Measurements from ENCODE around the gene GALNT9.

The GALNT9 gene

DNA sequence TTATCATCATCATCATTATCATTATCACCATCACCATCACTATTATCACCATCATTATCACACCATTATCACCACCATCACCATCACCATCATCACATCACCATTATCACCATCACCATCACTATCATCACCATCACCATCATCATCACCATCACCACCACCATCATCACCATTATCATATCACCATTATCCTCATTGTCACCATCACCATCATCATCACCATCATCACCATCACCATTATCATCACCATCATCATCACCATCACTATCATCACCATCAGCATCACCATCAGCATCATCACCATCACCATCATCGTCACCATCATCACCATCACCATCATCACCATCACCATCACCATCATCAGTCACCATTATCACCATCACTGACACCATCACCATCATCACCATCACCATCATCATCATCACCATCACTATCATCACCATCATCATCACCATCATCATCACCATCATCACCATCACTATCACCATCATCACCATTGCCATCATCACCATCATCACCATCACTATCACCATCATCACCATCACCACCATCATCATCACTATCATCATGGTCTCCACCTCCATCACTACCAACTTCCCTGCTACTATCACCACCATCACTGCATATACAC, 20.2 kb upstream of the GALNT9 start:
- H2AFZ ChIP-seq (ENCODE audit: low read length), result no peak overlapping the region
- no peak overlapping the region for H3K23ac ChIP-seq (ENCODE audit: low read depth, low read length, poor library complexity)
- no peaks in the 10 kb centered on the region for H3K79me1 ChIP-seq (ENCODE audit: low read depth, low read length)
- no peak overlapping the region for H3K4me2 ChIP-seq (ENCODE audit: insufficient read depth, low read length, poor library complexity, severe bottlenecking)
- H2BK5ac ChIP-seq (ENCODE audit: low read length), result no peak overlapping the region
- no peak overlapping the region for H2AK5ac ChIP-seq (ENCODE audit: low read depth, low read length)
- no peak overlapping the region for H3K14ac ChIP-seq (ENCODE audit: low read length)
- H3K4ac ChIP-seq (ENCODE audit: low read length), result no peak overlapping the region
- no peak overlapping the region for H3K27ac ChIP-seq (replicated peaks; ENCODE audit: low read length)
- no peak overlapping the region for H3K9ac ChIP-seq (ENCODE audit: low read depth, low read length, poor library complexity)
- peaks cover 0 to 17% (median 0%) of the 10 kb centered on the region in 3 experiments for H3K27me3 ChIP-seq (ENCODE audit: control insufficient read depth in 3 of 3, insufficient read depth in 3 of 3, low read depth in 1 of 3, low read length in 3 of 3)
- no peaks in the 10 kb centered on the region for H3K36me3 ChIP-seq (replicated peaks in 1 of 2; ENCODE audit: control insufficient read depth in 2 of 2, insufficient read depth in 2 of 2, low read length in 2 of 2)
- no peak overlapping the region for H2BK12ac ChIP-seq (ENCODE audit: low read length)
- H3K9me3 ChIP-seq (replicated peaks in 1 of 2; ENCODE audit: control insufficient read depth in 2 of 2, insufficient read depth in 1 of 2, low read depth in 1 of 2, low read length in 2 of 2), result peaks cover 0 to 6% of the 10 kb centered on the region in 2 donors
- no peak for DNase-seq (ENCODE audit: low spot score)
- no peak overlapping the region for H3K18ac ChIP-seq (ENCODE audit: low read length)
- peaks cover 3 to 4% of the 10 kb centered on the region in 2 donors for H3K4me1 ChIP-seq (ENCODE audit: control insufficient read depth in 2 of 2, insufficient read depth in 1 of 2, low read depth in 1 of 2, low read length in 2 of 2)
- no CpG with 5 or more reads among the region's 1 CpG for WGBS, 2 donors (ENCODE audit: extremely low coverage in 2 of 2, insufficient read length in 2 of 2, insufficient replicate concordance in 1 of 2)
- no peak overlapping the region for H2BK120ac ChIP-seq (ENCODE audit: low read depth, low read length)
- H4K91ac ChIP-seq (ENCODE audit: low read depth, low read length, poor library complexity), result no peak overlapping the region
- no peak overlapping the region for H4K8ac ChIP-seq (ENCODE audit: low read depth, low read length)
- H2BK15ac ChIP-seq (ENCODE audit: low read length), result no peak overlapping the region
- H3K4me3 ChIP-seq (ENCODE audit: low read length in 2 of 2), result no peak overlapping the region

DNA sequence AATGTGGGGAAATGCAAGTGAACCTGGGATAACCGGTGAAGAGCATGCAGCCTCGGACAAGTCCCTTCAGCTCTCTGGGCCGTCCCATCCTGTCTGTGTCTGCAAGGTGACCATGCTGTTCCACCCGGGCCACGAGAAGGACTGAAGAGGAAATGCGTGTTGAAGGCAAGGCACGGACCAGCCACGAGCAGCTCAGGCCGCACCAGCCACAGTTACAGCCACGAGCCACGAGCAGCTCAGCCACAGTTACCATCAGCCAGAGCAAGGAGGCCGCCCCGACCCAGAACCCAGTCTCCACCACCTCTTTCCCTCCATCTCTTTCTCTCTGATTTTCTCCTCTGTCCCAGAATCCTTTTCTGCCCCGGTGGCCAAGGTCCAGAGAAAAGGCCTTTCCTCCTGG, 18.8 kb upstream of the GALNT9 start:
- no peak overlapping the region for H2BK120ac ChIP-seq (ENCODE audit: low read depth, low read length)
- DNase-seq (ENCODE audit: low spot score), result no peak
- no peak overlapping the region for H3K4ac ChIP-seq (ENCODE audit: low read length)
- H3K9me3 ChIP-seq (replicated peaks in 1 of 2; ENCODE audit: control insufficient read depth in 2 of 2, insufficient read depth in 1 of 2, low read depth in 1 of 2, low read length in 2 of 2), result peaks cover 0 to 4% of the 10 kb centered on the region in 2 donors
- H2AK5ac ChIP-seq (ENCODE audit: low read depth, low read length), result peak overlapping the region; percentile 26
- no peaks in the 10 kb centered on the region for H3K79me1 ChIP-seq (ENCODE audit: low read depth, low read length)
- H3K4me2 ChIP-seq (ENCODE audit: insufficient read depth, low read length, poor library complexity, severe bottlenecking), result no peak overlapping the region
- no peak overlapping the region for H2BK15ac ChIP-seq (ENCODE audit: low read length)
- H4K91ac ChIP-seq (ENCODE audit: low read depth, low read length, poor library complexity), result no peak overlapping the region
- H3K23ac ChIP-seq (ENCODE audit: low read depth, low read length, poor library complexity), result peak overlapping the region; percentile 48
- WGBS, 2 donors (ENCODE audit: extremely low coverage in 2 of 2, insufficient read length in 2 of 2, insufficient replicate concordance in 1 of 2), result no CpG with 5 or more reads among the region's 14 CpGs
- peak overlapping the region; percentile 12 for H3K14ac ChIP-seq (ENCODE audit: low read length)
- H2AFZ ChIP-seq (ENCODE audit: low read length), result no peak overlapping the region
- no peak overlapping the region for H4K8ac ChIP-seq (ENCODE audit: low read depth, low read length)
- no peak overlapping the region for H3K4me3 ChIP-seq (ENCODE audit: low read length in 2 of 2)
- peak overlapping the region; percentile 3 for H3K18ac ChIP-seq (ENCODE audit: low read length)
- H3K9ac ChIP-seq (ENCODE audit: low read depth, low read length, poor library complexity), result no peak overlapping the region
- peaks cover 0 to 9% (median 0%) of the 10 kb centered on the region in 3 experiments for H3K27me3 ChIP-seq (ENCODE audit: control insufficient read depth in 3 of 3, insufficient read depth in 3 of 3, low read depth in 1 of 3, low read length in 3 of 3)
- H3K4me1 ChIP-seq (ENCODE audit: control insufficient read depth in 2 of 2, insufficient read depth in 1 of 2, low read depth in 1 of 2, low read length in 2 of 2), result peaks cover 6 to 7% of the 10 kb centered on the region in 2 donors
- no peak overlapping the region for H3K27ac ChIP-seq (replicated peaks; ENCODE audit: low read length)
- H2BK12ac ChIP-seq (ENCODE audit: low read length), result no peak overlapping the region
- H3K36me3 ChIP-seq (replicated peaks in 1 of 2; ENCODE audit: control insufficient read depth in 2 of 2, insufficient read depth in 2 of 2, low read length in 2 of 2), result no peaks in the 10 kb centered on the region
- no peak overlapping the region for H2BK5ac ChIP-seq (ENCODE audit: low read length)

DNA sequence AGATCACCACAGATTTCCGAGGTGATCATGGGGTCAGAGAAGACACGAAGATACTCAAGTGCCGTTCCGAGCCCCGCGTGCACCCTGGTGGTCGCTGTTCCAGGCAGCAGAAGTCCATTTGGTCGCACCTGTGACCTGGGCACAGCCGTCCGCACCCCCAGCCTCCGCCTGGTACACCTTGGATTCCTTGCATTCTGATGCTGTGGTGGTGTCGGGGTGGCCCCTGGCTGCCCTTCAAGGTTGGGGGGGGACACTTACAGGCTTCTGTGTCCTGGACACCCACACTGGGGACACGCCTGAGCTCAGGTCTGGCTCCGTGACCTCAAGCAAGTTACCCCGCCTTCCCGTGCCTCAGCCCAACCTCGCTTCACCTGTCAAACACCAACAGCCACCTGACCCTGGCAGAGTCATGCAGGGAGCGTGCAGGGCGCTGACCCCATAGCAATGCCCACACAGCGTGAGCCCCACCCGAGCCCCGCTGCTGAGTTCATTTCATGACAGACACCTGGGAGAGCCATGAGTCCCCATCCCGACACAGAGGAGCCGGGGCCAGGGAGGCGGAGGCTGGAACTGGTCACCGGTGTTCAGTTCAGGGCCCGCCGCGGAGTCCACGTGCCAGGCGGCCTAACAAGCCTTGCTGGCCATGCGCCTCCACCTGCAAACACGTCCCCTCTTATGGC, 17.9 kb upstream of the GALNT9 start:
- Histone ChIP-seq H2BK120ac (ENCODE audit: low read depth, low read length) (no peak overlapping the region), H2AK5ac (ENCODE audit: low read depth, low read length) (peak overlapping the region; percentile 26), H3K9ac (ENCODE audit: low read depth, low read length, poor library complexity) (no peak overlapping the region), H3K4me3 (ENCODE audit: low read length in 2 of 2) (no peak overlapping the region), H2BK15ac (ENCODE audit: low read length) (no peak overlapping the region), H3K36me3 (replicated peaks in 1 of 2; ENCODE audit: control insufficient read depth in 2 of 2, insufficient read depth in 2 of 2, low read length in 2 of 2) (no peaks in the 10 kb centered on the region), H3K14ac (ENCODE audit: low read length) (peak overlapping the region; percentile 12), H4K91ac (ENCODE audit: low read depth, low read length, poor library complexity) (no peak overlapping the region), H3K79me1 (ENCODE audit: low read depth, low read length) (no peaks in the 10 kb centered on the region), H3K23ac (ENCODE audit: low read depth, low read length, poor library complexity) (peak overlapping the region; percentile 48), H3K27me3 (ENCODE audit: control insufficient read depth in 3 of 3, insufficient read depth in 3 of 3, low read depth in 1 of 3, low read length in 3 of 3) (peaks cover 0 to 9% (median 3%) of the 10 kb centered on the region in 3 experiments), H3K4ac (ENCODE audit: low read length) (no peak overlapping the region), H2BK12ac (ENCODE audit: low read length) (no peak overlapping the region), H3K9me3 (replicated peaks in 1 of 2; ENCODE audit: control insufficient read depth in 2 of 2, insufficient read depth in 1 of 2, low read depth in 1 of 2, low read length in 2 of 2) (peaks cover 0 to 6% of the 10 kb centered on the region in 2 donors), H3K18ac (ENCODE audit: low read length) (no peak overlapping the region), H2BK5ac (ENCODE audit: low read length) (no peak overlapping the region), H3K27ac (replicated peaks; ENCODE audit: low read length) (no peak overlapping the region), H3K4me1 (ENCODE audit: control insufficient read depth in 2 of 2, insufficient read depth in 1 of 2, low read depth in 1 of 2, low read length in 2 of 2) (peaks cover 7 to 12% of the 10 kb centered on the region in 2 donors), H2AFZ (ENCODE audit: low read length) (no peak overlapping the region), H3K4me2 (ENCODE audit: insufficient read depth, low read length, poor library complexity, severe bottlenecking) (no peak overlapping the region), H4K8ac (ENCODE audit: low read depth, low read length) (no peak overlapping the region)
- DNase-seq (ENCODE audit: low spot score), result no peak
- WGBS, 2 donors (ENCODE audit: extremely low coverage in 2 of 2, insufficient read length in 2 of 2, insufficient replicate concordance in 1 of 2), result no CpG with 5 or more reads among the region's 33 CpGs

DNA sequence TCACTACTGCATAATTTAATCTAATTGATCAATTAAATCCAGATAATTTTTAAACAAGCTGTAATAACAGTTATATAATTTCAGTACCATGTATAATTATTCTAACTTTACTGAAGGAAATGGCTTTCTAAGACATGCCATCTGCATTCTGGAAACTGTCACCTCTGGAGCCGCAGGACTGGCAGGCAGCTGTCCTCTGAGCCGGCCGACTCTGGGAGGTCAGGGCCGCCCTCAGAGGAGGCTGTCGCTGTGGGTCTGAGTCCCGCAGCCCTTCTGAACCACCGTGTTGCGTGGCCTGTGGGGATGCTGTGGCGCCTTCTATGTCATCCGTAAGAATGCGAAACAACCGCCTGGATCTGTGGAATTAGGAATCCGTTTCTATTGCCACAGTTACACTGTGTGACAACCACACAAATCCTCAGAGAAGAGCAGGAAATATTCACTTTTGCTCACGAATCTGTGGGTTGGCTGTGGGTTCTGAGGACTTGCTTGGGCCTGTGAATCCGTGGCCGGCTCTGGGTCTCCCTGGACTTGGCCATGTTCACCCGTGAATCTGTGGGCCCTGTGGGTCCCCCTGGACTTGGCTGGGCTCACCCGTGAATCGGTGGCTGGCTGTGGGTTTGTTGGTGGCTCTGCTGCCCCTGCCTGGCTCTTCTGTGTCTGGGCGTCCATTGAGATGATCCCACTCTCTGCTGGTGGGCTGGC, 17.2 kb upstream of the GALNT9 start:
- Histone ChIP-seq H3K79me1 (ENCODE audit: low read depth, low read length) (no peaks in the 10 kb centered on the region), H3K27me3 (ENCODE audit: control insufficient read depth in 3 of 3, insufficient read depth in 3 of 3, low read depth in 1 of 3, low read length in 3 of 3) (peaks cover 0 to 9% (median 3%) of the 10 kb centered on the region in 3 experiments), H2BK15ac (ENCODE audit: low read length) (no peak overlapping the region), H2AK5ac (ENCODE audit: low read depth, low read length) (no peak overlapping the region), H3K9me3 (replicated peaks in 1 of 2; ENCODE audit: control insufficient read depth in 2 of 2, insufficient read depth in 1 of 2, low read depth in 1 of 2, low read length in 2 of 2) (peaks cover 0 to 6% of the 10 kb centered on the region in 2 donors), H3K36me3 (replicated peaks in 1 of 2; ENCODE audit: control insufficient read depth in 2 of 2, insufficient read depth in 2 of 2, low read length in 2 of 2) (no peaks in the 10 kb centered on the region), H3K18ac (ENCODE audit: low read length) (peak overlapping the region; percentile 3), H4K91ac (ENCODE audit: low read depth, low read length, poor library complexity) (no peak overlapping the region), H3K9ac (ENCODE audit: low read depth, low read length, poor library complexity) (no peak overlapping the region), H2AFZ (ENCODE audit: low read length) (no peak overlapping the region), H2BK12ac (ENCODE audit: low read length) (peak overlapping the region; percentile 14), H2BK120ac (ENCODE audit: low read depth, low read length) (no peak overlapping the region), H3K23ac (ENCODE audit: low read depth, low read length, poor library complexity) (peak overlapping the region; percentile 16), H3K27ac (replicated peaks; ENCODE audit: low read length) (no peak overlapping the region), H4K8ac (ENCODE audit: low read depth, low read length) (no peak overlapping the region), H3K4me1 (ENCODE audit: control insufficient read depth in 2 of 2, insufficient read depth in 1 of 2, low read depth in 1 of 2, low read length in 2 of 2) (peaks cover 7 to 15% of the 10 kb centered on the region in 2 donors), H3K14ac (ENCODE audit: low read length) (no peak overlapping the region), H3K4me3 (ENCODE audit: low read length in 2 of 2) (no peak overlapping the region), H3K4me2 (ENCODE audit: insufficient read depth, low read length, poor library complexity, severe bottlenecking) (no peak overlapping the region), H2BK5ac (ENCODE audit: low read length) (no peak overlapping the region), H3K4ac (ENCODE audit: low read length) (no peak overlapping the region)
- no CpG with 5 or more reads among the region's 20 CpGs for WGBS, 2 donors (ENCODE audit: extremely low coverage in 2 of 2, insufficient read length in 2 of 2, insufficient replicate concordance in 1 of 2)
- no peak for DNase-seq (ENCODE audit: low spot score)
